Motor neuron (in vitro differentiated cells): ENCODE measurements around the gene FAM120A. TPM values are rescaled to one million over a fixed set of nuclear protein-coding genes. Genes with fewer than 3 reads are reported as not detected.

ENCODE experiments used
- ATAC-seq, 8 experiments: fragments of 200-7000 bp; cut with Tn5 transposase; replicated peaks in 6 of 8; 2 replicates each; pipeline ENCODE4 v1.8.0; 2021; ENCODE audit warnings: mild to moderate bottlenecking in 8 of 8, moderate library complexity in 8 of 8
- H3K27ac ChIP-seq, 2 donors: fragments of 250-450 bp; sonication (Bioruptor Pico); 2 replicates each; pipeline ENCODE4 v1.9.0; 2021; ENCODE audit warnings: antibody characterized with exemption in 2 of 2, mild to moderate bottlenecking in 2 of 2, moderate library complexity in 1 of 2
- H3K4me1 ChIP-seq, 2 donors: fragments of 250-450 bp; sonication (Bioruptor Pico); replicated peaks in 1 of 2; 2 replicates each; pipeline ENCODE4 v1.6.1; 2021; ENCODE audit warnings: antibody characterized with exemption in 2 of 2, mild to moderate bottlenecking in 2 of 2, moderate library complexity in 1 of 2
- H3K4me3 ChIP-seq, 5 donors: fragments of 250-450 bp; sonication (Bioruptor Pico); 2 replicates each; pipeline ENCODE4 v1.9.0; 2021; ENCODE audit warnings: antibody characterized with exemption in 5 of 5, mild to moderate bottlenecking in 5 of 5, moderate library complexity in 4 of 5
- WGBS, 10 experiments: fragments of 450-650 bp; shearing (Covaris generic); methylation state at CpG; one replicate each; pipeline ENCODE4 v1.0.0; 2022; 5-methylcytosine and 5-hydroxymethylcytosine counted together
- in situ Hi-C, 9 experiments: fragments of 400-800 bp; cut with MboI; loops; one replicate each; pipeline ENCODE4 v1.15.0; 2021; ENCODE audit warnings: low sequenced_read_pairs in 9 of 9, low pct_unique_long_range_greater_than_20kb in 2 of 9; ENCODE audit not compliant: unreplicated experiment in 9 of 9
- total RNA-seq, 8 experiments: library from RNA; unstranded; fragments of 300-600 nt; gene quantifications; 2 replicates each; pipeline versions ENCODE4 v1.2.3 to v1.2.4, GENCODE V29; 2022

The FAM120A gene
- total RNA-seq, 8 experiments from 2014 or later, result 14.2 to 137 (median 33.7) TPM

- no peak for ATAC-seq
- Histone ChIP-seq H3K4me1 (peaks cover 3 to 10% of the 10 kb centered on the region in 2 donors), H3K4me3 (no peak overlapping the region), H3K27ac (no peak overlapping the region)
- 67 to 100% (median 86%) methylated on average over 1 of the region's 1 CpG; no CpG with 5 or more reads in 3 of the 10 experiments for WGBS, 10 experiments
- in situ Hi-C loops, result loop anchor here in 1 of 9 experiments (25.0 kb wide), 1 partner anchor 269 kb away; the partner anchor contains the start of gene WNK2
Observed at GRCh38 chr9:93456022-93456421, 4.5 kb downstream of the FAM120A start.

GRCh38 chr9:93456504-93456903 lies 5.0 kb downstream of the FAM120A start:
- no peak overlapping the region for H3K27ac ChIP-seq
- WGBS, 10 experiments, result 63 to 100% (median 79%) methylated on average over 1 to 2 of the region's 2 CpGs; no CpG with 5 or more reads in 2 of the 10 experiments
- in situ Hi-C loops, result loop anchor here in 1 of 9 experiments (25.0 kb wide), 1 partner anchor 269 kb away; the partner anchor contains the start of gene WNK2
- ATAC-seq, result no peak
- no peak overlapping the region for H3K4me3 ChIP-seq
- peaks cover 3 to 13% of the 10 kb centered on the region in 2 donors for H3K4me1 ChIP-seq

- 70 to 100% (median 85%) methylated on average over 1 of the region's 1 CpG; no CpG with 5 or more reads in 4 of the 10 experiments for WGBS, 10 experiments
- no peak for ATAC-seq
- Histone ChIP-seq H3K4me3 (no peak overlapping the region), H3K4me1 (peaks cover 3 to 13% of the 10 kb centered on the region in 2 donors), H3K27ac (no peak overlapping the region)
- in situ Hi-C loops, result loop anchor here in 1 of 9 experiments (25.0 kb wide), 1 partner anchor 270 kb away; the partner anchor contains the start of gene WNK2
Observed at GRCh38 chr9:93457006-93457405, 5.5 kb downstream of the FAM120A start.

- in situ Hi-C loops, result loop anchor here in 1 of 9 experiments (25.0 kb wide), 1 partner anchor 271 kb away; the partner anchor contains the start of gene WNK2
- no peak overlapping the region for H3K27ac ChIP-seq
- peaks cover 3 to 13% of the 10 kb centered on the region in 2 donors for H3K4me1 ChIP-seq
- 86 to 100% (median 100%) methylated on average over 1 to 3 of the region's 4 CpGs for WGBS, 10 experiments
- H3K4me3 ChIP-seq, result no peak overlapping the region
- no peak for ATAC-seq
Observed at GRCh38 chr9:93458712-93459111, 7.2 kb downstream of the FAM120A start.

GRCh38 chr9:93459432-93459847 lies 8.0 kb downstream of the FAM120A start:
- H3K4me3 ChIP-seq, result no peak overlapping the region
- peaks cover under 1 to 8% of the 10 kb centered on the region in 2 donors for H3K4me1 ChIP-seq
- ATAC-seq, result no peak
- in situ Hi-C loops, result loop anchor here in 1 of 9 experiments (25.0 kb wide), 1 partner anchor 272 kb away; the partner anchor contains the start of gene WNK2
- no peak overlapping the region for H3K27ac ChIP-seq

- in situ Hi-C loops, result loop anchor here in 1 of 9 experiments (25.0 kb wide), 1 partner anchor 274 kb away; the partner anchor contains the start of gene WNK2
- H3K27ac ChIP-seq, result no peak overlapping the region
Observed at GRCh38 chr9:93460689-93461413, 9.4 kb downstream of the FAM120A start.

GRCh38 chr9:93461414-93461743 lies 9.9 kb downstream of the FAM120A start:
- H3K27ac ChIP-seq, result no peak overlapping the region
- H3K4me3 ChIP-seq, result no peak overlapping the region
- ATAC-seq, result no peak
- peaks cover 0 to 5% of the 10 kb centered on the region in 2 donors for H3K4me1 ChIP-seq
- in situ Hi-C loops, result loop anchor here in 1 of 9 experiments (25.0 kb wide), 1 partner anchor 274 kb away; the partner anchor contains the start of gene WNK2
- WGBS, 10 experiments, result 57 to 100% (median 100%) methylated on average over 1 of the region's 1 CpG; no CpG with 5 or more reads in 1 of the 10 experiments

More at GRCh38 chr9:93460689-93461413, 9.4 kb downstream of the FAM120A start:
- ATAC-seq, result no peak
- H3K4me3 ChIP-seq, result no peak overlapping the region
- 67 to 100% (median 100%) methylated on average over 2 to 3 of the region's 3 CpGs; no CpG with 5 or more reads in 4 of the 10 experiments for WGBS, 10 experiments
- peaks cover 0 to 4% of the 10 kb centered on the region in 2 donors for H3K4me1 ChIP-seq

- WGBS, 10 experiments, result 60 to 100% (median 92%) methylated on average over 2 of the region's 2 CpGs; no CpG with 5 or more reads in 3 of the 10 experiments
Observed at GRCh38 chr9:93461821-93462220, 10.3 kb downstream of the FAM120A start.

GRCh38 chr9:93463638-93464248 lies 12.3 kb downstream of the FAM120A start:
- Histone ChIP-seq H3K4me1 (peaks cover 3 to 19% of the 10 kb centered on the region in 2 donors), H3K27ac (no peak overlapping the region), H3K4me3 (no peak overlapping the region)
- in situ Hi-C loops, result loop anchor here in 1 of 9 experiments (25.0 kb wide), 1 partner anchor 276 kb away; the partner anchor contains the start of gene WNK2
- WGBS, 10 experiments, result 71 to 100% (median 94%) methylated on average over 1 to 4 of the region's 4 CpGs; no CpG with 5 or more reads in 1 of the 10 experiments
- ATAC-seq, result no peak

More at GRCh38 chr9:93461821-93462220, 10.3 kb downstream of the FAM120A start:
- in situ Hi-C loops, result loop anchor here in 1 of 9 experiments (25.0 kb wide), 1 partner anchor 275 kb away; the partner anchor contains the start of gene WNK2
- Histone ChIP-seq H3K4me1 (peaks cover 0 to 9% of the 10 kb centered on the region in 2 donors), H3K4me3 (no peak overlapping the region), H3K27ac (no peak overlapping the region)
- ATAC-seq, result no peak

- in situ Hi-C loops, result loop anchor here in 1 of 9 experiments (25.0 kb wide), 1 partner anchor 277 kb away; the partner anchor contains the start of gene WNK2
- no peak for ATAC-seq
- WGBS, 10 experiments, result 25 to 100% (median 80%) methylated on average over 1 to 3 of the region's 3 CpGs; no CpG with 5 or more reads in 1 of the 10 experiments
- no peak overlapping the region for H3K27ac ChIP-seq
- no peak overlapping the region for H3K4me3 ChIP-seq
- peaks cover 7 to 24% of the 10 kb centered on the region in 2 donors for H3K4me1 ChIP-seq
Observed at GRCh38 chr9:93464395-93464794, 12.9 kb downstream of the FAM120A start.

- Histone ChIP-seq H3K4me3 (no peak overlapping the region), H3K27ac (no peak overlapping the region), H3K4me1 (peaks cover 7 to 24% of the 10 kb centered on the region in 2 donors)
- ATAC-seq, result peak in 1 of 8 experiments; percentile 19
- 0 to 72% (median 49%) methylated on average over 1 to 2 of the region's 2 CpGs; no CpG with 5 or more reads in 2 of the 10 experiments for WGBS, 10 experiments
- in situ Hi-C loops, result loop anchor here in 1 of 9 experiments (25.0 kb wide), 1 partner anchor 278 kb away; the partner anchor contains the start of gene WNK2
Observed at GRCh38 chr9:93464876-93465275, 13.4 kb downstream of the FAM120A start.

- WGBS, 10 experiments, result 90 to 100% (median 94%) methylated on average over 1 to 6 of the region's 6 CpGs; no CpG with 5 or more reads in 1 of the 10 experiments
- Histone ChIP-seq H3K4me1 (peaks cover 7 to 24% of the 10 kb centered on the region in 2 donors), H3K27ac (no peak overlapping the region), H3K4me3 (no peak overlapping the region)
- no peak for ATAC-seq
- in situ Hi-C loops, result loop anchor here in 1 of 9 experiments (25.0 kb wide), 1 partner anchor 279 kb away; the partner anchor contains the start of gene WNK2
Observed at GRCh38 chr9:93465855-93466254, 14.4 kb downstream of the FAM120A start.
